Esophagus squamous epithelium (tissue), 4 donors: ENCODE results near the gene OLFML3.

ENCODE experiments used
- POLR2A ChIP-seq, 4 donors: fragments of 450-650 bp; IDR thresholded peaks; one replicate each; pipeline ENCODE4 v1.6.1; 2017; ENCODE audit warnings: antibody characterized with exemption in 4 of 4, mild to moderate bottlenecking in 4 of 4, moderate library complexity in 3 of 4
- TF ChIP-seq, protein P1 (sequence below), 6 experiments: fragments of 450-650 bp in 4 of 6; fragments of 200-600 bp in 2 of 6; sonication (generic) in 2 of 6; IDR thresholded peaks; one replicate each; pipeline ENCODE4 v1.5.1; 2016 to 2019; ENCODE audit warnings: antibody characterized with exemption in 6 of 6, mild to moderate bottlenecking in 4 of 6, moderate library complexity in 4 of 6

DNA sequence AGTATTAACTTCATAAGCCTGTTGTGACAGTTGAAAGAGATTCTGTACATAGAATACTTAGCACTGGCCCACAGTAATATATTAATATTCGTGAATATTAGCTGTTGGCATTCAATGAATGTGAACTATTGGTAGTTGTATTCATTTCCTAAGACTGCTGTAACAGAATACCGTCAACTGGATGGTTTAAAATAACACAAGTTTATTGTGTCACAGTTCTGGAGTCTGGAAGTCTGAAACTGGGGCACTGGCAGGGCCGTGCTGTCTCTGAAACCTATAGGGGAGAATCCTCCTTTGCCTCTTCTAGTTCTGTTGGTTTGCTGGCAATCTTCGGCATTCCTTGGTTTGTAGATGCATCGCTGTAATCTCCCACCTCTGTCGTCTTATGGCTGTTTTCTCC lies 47.5 kb downstream of the OLFML3 start:
- TF ChIP-seq, protein P1, sequence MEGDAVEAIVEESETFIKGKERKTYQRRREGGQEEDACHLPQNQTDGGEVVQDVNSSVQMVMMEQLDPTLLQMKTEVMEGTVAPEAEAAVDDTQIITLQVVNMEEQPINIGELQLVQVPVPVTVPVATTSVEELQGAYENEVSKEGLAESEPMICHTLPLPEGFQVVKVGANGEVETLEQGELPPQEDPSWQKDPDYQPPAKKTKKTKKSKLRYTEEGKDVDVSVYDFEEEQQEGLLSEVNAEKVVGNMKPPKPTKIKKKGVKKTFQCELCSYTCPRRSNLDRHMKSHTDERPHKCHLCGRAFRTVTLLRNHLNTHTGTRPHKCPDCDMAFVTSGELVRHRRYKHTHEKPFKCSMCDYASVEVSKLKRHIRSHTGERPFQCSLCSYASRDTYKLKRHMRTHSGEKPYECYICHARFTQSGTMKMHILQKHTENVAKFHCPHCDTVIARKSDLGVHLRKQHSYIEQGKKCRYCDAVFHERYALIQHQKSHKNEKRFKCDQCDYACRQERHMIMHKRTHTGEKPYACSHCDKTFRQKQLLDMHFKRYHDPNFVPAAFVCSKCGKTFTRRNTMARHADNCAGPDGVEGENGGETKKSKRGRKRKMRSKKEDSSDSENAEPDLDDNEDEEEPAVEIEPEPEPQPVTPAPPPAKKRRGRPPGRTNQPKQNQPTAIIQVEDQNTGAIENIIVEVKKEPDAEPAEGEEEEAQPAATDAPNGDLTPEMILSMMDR (IDR thresholded peaks at IDR 0.05): no peak
- TF ChIP-seq POLR2A (IDR thresholded peaks at IDR 0.05): no peak
